Measurements from ENCODE around the gene FRMD4A. TPM values are rescaled to one million over a fixed set of nuclear protein-coding genes. Genes with fewer than 3 reads are reported as not detected.
"Not testable (repeated sequence)": the region's sequence is repeated elsewhere in the genome, so short reads cannot be mapped to it uniquely, and the experiment has no call there.

FRMD4A gene
- total RNA-seq, 1 donor from 2014 or later, result 236 TPM

- Mint-ChIP-seq H3K27me3 (ENCODE audit: unreplicated experiment) (no peaks in the 10 kb centered on the region), H3K4me1 (ENCODE audit: unreplicated experiment) (peaks cover 18% of the 10 kb centered on the region), H3K4me3 (ENCODE audit: unreplicated experiment) (no peak overlapping the region), H3K27ac (ENCODE audit: unreplicated experiment) (no peak overlapping the region), H3K9me3 (ENCODE audit: unreplicated experiment) (no peaks in the 10 kb centered on the region), H3K36me3 (ENCODE audit: unreplicated experiment) (peaks cover 4% of the 10 kb centered on the region)
- DNase-seq (ENCODE audit: extremely low spot score, unreplicated experiment), result no peak
- TF ChIP-seq CTCF (IDR thresholded peaks at IDR 0.05), result no peak
Observed at GRCh38 chr10:14225379-14225778, 105.3 kb downstream of the FRMD4A start.

- H3K4me1 Mint-ChIP-seq (ENCODE audit: unreplicated experiment), result peaks cover 25% of the 10 kb centered on the region
- DNase-seq (ENCODE audit: extremely low spot score, unreplicated experiment), result no peak
- TF ChIP-seq CTCF (IDR thresholded peaks at IDR 0.05), result no peak
- no peak overlapping the region for H3K4me3 Mint-ChIP-seq (ENCODE audit: unreplicated experiment)
- H3K36me3 Mint-ChIP-seq (ENCODE audit: unreplicated experiment), result peaks cover 4% of the 10 kb centered on the region
- no peaks in the 10 kb centered on the region for H3K9me3 Mint-ChIP-seq (ENCODE audit: unreplicated experiment)
- H3K27me3 Mint-ChIP-seq (ENCODE audit: unreplicated experiment), result no peaks in the 10 kb centered on the region
- no peak overlapping the region for H3K27ac Mint-ChIP-seq (ENCODE audit: unreplicated experiment)
Observed at GRCh38 chr10:14220026-14220425, 110.7 kb downstream of the FRMD4A start.

GRCh38 chr10:14219411-14219810, 111.3 kb downstream of the FRMD4A start:
- Mint-ChIP-seq H3K9me3 (ENCODE audit: unreplicated experiment) (no peaks in the 10 kb centered on the region), H3K27me3 (ENCODE audit: unreplicated experiment) (no peaks in the 10 kb centered on the region), H3K4me3 (ENCODE audit: unreplicated experiment) (no peak overlapping the region), H3K4me1 (ENCODE audit: unreplicated experiment) (peaks cover 21% of the 10 kb centered on the region), H3K36me3 (ENCODE audit: unreplicated experiment) (peaks cover 4% of the 10 kb centered on the region), H3K27ac (ENCODE audit: unreplicated experiment) (peak overlapping the region; percentile 72)
- DNase-seq (ENCODE audit: extremely low spot score, unreplicated experiment), result no peak
- TF ChIP-seq CTCF (IDR thresholded peaks at IDR 0.05), result no peak

- no peak for DNase-seq (ENCODE audit: extremely low spot score, unreplicated experiment)
- Mint-ChIP-seq H3K9me3 (ENCODE audit: unreplicated experiment) (no peaks in the 10 kb centered on the region), H3K27ac (ENCODE audit: unreplicated experiment) (no peak overlapping the region), H3K4me3 (ENCODE audit: unreplicated experiment) (no peak overlapping the region), H3K4me1 (ENCODE audit: unreplicated experiment) (peaks cover 16% of the 10 kb centered on the region), H3K36me3 (ENCODE audit: unreplicated experiment) (peaks cover 3% of the 10 kb centered on the region), H3K27me3 (ENCODE audit: unreplicated experiment) (no peaks in the 10 kb centered on the region)
- TF ChIP-seq CTCF (IDR thresholded peaks at IDR 0.05), result no peak
Observed at GRCh38 chr10:14215641-14216040, 115.1 kb downstream of the FRMD4A start.

GRCh38 chr10:14213703-14214102, 117.0 kb downstream of the FRMD4A start:
- not testable (repeated sequence) for H3K9me3 Mint-ChIP-seq (ENCODE audit: unreplicated experiment); H3K27ac Mint-ChIP-seq (ENCODE audit: unreplicated experiment)

GRCh38 chr10:14211610-14212009, 119.1 kb downstream of the FRMD4A start:
- Mint-ChIP-seq H3K27me3 (ENCODE audit: unreplicated experiment) (no peaks in the 10 kb centered on the region), H3K9me3 (ENCODE audit: unreplicated experiment) (no peaks in the 10 kb centered on the region), H3K4me3 (ENCODE audit: unreplicated experiment) (no peak overlapping the region), H3K36me3 (ENCODE audit: unreplicated experiment) (no peaks in the 10 kb centered on the region), H3K27ac (ENCODE audit: unreplicated experiment) (no peak overlapping the region), H3K4me1 (ENCODE audit: unreplicated experiment) (no peaks in the 10 kb centered on the region)
- DNase-seq (ENCODE audit: extremely low spot score, unreplicated experiment), result no peak
- no peak for TF ChIP-seq CTCF (IDR thresholded peaks at IDR 0.05)

More at GRCh38 chr10:14213703-14214102, 117.0 kb downstream of the FRMD4A start:
- H3K27me3 Mint-ChIP-seq (ENCODE audit: unreplicated experiment); H3K4me3 Mint-ChIP-seq (ENCODE audit: unreplicated experiment); DNase-seq (ENCODE audit: extremely low spot score, unreplicated experiment); H3K36me3 Mint-ChIP-seq (ENCODE audit: unreplicated experiment); H3K4me1 Mint-ChIP-seq (ENCODE audit: unreplicated experiment): not testable (repeated sequence)

All from osteocyte (in vitro differentiated cells).